D341Med (cell line): ENCODE results near the gene SMIM20.
"Not testable (repeated sequence)": the region's sequence is repeated elsewhere in the genome, so short reads cannot be mapped to it uniquely, and the experiment has no call there.

Experiments used
- DNase-seq: peaks from one replicate; pipeline ENCODE4 v3.0.0; 2012; ENCODE audit warnings: low spot score

The SMIM20 gene

DNA sequence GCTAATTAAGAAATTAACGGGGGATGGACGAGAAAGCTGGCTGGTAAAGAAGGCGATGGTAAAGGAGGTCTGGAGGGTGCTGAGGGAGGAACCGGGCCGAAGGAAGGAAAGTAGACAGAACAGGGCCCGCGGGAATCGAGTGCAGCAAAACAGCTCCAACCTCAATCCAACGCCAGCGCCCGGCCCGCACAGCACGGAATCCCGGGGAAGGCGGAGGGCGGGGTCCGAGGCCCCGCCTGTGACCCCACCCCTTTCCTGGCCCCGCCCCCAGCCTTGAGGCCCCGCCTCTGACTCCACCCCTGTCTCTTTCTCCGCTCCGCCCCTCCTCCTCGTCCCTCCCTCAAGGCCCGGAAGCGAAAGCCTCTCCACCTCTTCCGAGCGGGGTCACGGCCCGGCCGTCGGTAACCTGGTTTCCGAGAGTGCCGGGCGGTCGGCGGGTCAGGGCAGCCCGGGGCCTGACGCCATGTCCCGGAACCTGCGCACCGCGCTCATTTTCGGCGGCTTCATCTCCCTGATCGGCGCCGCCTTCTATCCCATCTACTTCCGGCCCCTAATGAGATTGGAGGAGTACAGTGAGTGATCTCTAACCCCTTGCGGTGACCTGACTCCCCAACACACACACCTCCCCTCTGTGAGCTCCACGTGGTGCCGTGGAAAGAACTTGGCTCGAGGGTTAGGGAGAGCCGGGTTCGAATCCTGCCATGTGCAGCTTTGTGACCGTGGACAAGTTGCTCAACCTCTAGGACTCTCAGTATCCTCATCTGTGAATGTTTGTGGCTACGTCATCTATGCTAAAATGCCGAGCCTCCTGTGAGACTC, at the start of gene SMIM20:
SMIM20 (plus strand) TSS at position 370 of the 819 bp plus-strand sequence; CDS start at position 464, 94 bp downstream.
- DNase-seq: peak; percentile 95

DNA sequence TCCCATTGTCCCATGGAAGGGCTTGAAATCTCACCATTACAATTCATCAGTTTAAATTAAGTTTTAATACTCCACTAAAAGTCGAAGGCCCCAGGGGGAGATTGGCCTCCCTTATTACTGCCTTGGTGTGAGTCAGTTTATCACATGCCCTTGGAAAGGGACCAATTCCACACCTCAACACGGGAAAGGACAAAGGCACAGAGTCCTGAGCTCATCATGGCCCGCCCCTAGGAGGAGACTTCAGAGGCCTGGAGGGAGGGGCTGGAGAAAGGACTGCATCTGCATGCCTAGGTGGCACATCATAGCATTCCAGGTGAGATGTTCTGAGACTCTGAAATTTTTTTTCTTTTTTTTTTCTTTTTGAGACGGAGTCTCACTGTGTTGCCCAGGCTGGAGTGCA, 48.4 kb upstream of the SMIM20 start:
- no peak for DNase-seq

DNA sequence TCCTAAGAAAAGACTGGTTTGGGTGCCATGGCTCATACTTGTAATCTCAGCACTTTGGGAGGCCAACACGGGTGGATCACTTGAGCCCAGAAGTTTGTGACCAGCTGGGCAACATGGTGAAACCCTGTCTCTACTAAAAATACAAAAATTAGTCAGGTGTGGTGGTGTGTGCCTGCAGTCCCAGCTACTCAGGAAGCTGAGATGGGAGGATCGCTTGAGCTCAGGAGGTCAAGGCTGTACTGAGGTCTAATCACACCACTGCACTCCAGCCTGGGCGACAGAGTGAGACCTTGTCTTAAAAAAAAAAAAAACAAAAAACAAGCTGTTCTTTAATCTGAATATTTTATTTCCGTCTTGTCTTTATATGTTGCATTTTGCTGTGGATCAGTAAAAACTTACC, 47.6 kb upstream of the SMIM20 start:
- DNase-seq: not testable (repeated sequence)

DNA sequence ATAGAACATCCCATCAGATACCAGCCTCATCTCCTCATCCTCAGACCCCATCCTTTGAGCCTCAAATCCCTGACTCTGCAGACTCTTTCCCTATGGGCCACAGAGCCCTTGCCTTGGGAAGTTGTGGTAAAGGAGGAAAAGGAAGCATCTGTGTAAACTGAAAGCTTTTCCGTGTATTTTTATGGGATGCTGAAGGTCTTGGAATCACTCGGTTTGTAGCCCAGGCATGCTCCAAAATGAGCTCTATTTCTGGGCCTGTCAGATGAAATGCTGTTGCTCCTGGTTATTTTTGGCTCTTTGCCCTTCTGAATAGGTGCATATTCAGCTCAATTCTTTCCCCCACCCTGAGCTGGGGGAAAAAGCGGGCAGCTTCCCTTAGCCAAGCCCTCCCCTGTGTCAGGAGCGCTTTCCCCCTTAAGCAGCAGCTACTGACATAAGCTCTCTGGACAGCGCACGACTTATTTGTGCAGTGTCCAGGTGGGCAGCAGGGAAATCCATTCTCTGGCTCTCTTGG, 46.2 kb upstream of the SMIM20 start:
- DNase-seq: no peak

DNA sequence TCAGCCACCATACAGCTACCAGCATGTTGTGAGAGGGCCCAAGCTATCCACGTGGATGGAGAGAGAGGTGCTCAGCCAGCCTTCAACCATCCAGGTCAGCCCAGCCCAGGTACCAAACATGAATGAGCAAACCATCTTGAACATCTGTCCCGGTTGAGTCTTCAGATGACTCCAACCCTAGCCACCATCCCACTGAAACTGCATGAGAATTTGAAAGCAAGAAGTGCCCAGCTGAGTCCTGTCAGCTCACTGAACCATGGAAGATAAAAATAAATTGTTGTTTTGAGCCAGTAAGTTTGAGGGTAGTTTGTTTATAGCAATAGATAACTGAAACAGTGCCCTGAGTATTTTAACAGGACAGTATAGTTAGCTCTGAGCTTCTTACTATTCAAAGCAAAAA, 43.9 kb upstream of the SMIM20 start:
- DNase-seq: no peak

DNA sequence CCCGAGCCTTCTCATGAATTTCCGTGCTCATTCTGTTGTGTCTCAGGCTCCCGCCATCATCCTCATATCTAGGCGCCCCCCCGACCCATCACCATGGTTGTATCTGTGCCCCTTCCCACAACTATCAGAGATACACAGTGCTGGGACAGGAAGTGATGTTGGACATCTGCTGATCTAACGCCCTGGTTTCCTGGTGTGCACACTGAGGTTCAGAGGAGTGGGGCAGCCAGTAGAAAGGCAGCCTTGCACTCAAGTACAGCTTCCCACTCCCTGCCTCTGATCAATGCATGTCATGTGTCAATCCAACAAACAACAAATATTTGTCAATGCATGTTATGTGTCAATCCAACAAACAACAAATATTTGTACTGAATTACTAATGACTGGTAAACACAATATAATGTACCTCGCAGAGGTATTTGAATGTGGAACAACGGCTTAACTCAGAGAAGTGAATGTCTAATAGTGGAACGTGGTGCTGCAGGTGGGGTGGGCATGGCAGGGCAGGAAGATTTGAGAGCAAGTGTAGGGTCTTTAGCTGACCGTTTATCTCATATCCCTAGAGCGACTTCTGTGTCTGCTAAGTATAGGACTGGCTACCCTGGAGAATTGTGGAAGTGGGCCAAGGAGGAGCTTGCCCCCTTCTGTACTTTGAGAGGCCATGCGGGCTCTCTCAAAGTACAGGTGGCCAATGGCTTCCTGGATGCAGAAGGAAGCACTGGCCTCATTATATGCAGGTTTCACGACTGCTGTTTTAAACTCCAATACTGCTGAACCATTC, 41.0 kb upstream of the SMIM20 start:
- DNase-seq: no peak

DNA sequence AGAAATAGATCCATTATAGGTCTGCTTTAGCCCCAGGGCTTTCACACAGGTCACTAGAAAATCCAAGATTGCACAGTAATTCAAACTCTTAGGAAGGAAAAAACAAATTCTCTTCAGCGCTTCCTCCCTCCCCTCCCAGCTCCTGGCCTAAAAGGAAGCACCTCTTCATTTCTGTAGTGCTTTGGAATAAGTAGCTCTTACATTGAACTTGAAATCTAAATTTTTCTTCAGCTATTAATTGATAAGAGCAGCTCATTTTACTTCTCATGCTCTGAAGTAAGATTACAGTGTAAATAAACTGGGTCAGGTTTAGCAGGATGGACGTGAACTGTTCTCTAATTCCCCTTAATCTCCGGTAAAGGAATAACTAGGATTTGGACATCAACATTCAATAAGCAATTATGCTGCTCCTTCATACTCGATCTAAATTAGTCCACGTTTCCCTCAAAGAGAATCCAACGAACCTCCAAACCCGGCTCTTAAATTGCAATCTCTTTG, 40.3 kb upstream of the SMIM20 start:
- no peak for DNase-seq

DNA sequence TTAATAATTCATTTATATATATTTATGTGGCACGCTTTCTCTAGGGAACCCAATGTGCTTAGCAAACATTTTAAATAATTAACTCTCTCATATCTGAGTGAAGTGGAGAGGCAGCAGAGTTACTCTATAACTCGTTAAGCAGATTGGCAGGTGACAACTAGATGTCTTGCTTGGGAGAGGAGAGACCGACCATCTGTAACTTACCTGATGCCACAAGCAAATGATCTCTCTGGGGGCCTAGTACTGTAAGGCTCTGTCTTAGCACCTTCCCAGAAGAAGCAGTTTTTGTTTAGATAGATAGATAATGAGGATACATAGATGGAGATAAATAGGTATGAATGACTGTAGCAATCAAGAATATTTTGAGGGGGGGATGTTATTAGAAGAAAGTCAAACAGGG, 39.4 kb upstream of the SMIM20 start:
- no peak for DNase-seq

DNA sequence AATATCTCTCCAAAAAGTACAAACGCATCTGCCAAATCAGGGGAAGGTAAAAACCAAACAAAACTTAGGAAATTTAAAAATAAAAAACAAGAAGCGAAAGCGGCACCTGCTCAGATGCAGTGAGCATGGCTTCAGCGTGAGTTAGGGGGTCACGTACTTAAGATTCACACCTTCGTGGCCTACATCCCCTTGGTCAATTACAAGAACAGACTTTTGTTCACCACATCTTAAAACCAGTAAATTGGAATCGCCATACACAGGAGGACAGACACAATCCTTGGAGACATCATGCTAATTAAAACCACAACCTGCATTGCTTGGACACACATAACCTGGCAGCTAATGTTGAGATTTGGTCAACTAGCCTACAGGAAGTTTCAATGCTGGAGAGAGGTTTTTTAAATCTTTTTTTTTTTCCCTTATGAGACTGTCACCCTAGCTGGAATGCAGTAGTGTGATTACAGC, 38.7 kb upstream of the SMIM20 start:
- no peak for DNase-seq

DNA sequence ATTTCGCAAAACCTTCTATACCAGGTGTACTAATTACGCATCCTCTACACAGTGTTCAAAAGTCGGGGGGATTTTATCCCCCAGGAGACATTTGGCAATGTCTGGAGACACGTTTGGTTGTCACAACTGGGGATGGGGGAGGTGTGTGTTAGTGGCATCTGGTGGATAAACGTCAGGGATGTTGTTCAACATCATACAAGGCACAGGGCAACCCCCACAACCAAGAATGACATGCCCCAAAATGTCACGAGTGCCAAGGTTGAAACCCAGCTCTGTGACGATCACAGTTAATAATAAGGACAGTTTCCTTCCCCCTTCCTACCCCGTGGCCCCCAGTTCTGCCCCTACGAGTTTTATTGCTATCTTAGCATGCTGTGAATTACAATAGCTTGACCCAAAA, 35.3 kb upstream of the SMIM20 start:
- no peak for DNase-seq

DNA sequence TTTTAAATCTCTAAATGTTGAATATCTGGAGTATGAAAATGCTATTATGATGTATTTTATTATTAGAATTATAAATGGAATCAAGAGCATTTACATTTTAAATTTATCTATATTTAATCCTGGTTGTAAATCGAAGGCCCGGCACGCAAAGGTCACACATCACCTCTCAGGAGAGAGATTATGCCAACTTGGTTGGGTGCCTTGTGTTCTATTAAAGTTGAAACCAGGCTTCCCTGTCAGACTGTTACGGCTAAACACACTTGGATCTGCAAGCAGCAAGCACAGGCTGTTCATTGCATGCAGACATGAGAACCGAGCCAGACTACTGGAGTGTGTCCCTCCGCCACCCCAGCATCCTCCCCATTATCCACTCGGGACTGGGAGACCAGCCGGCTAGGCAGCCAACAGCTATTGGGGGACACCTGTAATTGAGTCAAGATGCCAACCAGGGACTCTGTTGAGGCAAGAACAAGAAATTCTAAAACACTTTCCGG, 34.9 kb upstream of the SMIM20 start:
- no peak for DNase-seq

DNA sequence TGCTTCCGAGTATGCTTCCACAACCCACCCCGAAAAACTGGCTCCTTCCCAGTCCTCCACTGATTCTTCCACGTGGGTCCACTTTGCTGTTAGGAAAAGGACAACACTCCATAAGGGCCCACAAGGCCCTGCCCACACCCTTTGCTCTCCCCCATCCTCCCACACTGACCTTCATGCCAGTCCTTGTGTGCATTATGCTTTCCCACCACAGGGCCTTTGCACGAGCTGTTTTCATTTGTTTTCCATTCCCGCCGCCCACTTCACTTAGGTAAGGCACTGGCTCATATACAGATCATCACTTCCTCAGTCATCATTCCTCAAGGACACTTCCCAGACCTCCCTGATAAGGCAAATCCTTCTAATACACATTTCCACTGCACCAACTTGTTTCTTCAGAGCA, 34.4 kb upstream of the SMIM20 start:
- DNase-seq: no peak

DNA sequence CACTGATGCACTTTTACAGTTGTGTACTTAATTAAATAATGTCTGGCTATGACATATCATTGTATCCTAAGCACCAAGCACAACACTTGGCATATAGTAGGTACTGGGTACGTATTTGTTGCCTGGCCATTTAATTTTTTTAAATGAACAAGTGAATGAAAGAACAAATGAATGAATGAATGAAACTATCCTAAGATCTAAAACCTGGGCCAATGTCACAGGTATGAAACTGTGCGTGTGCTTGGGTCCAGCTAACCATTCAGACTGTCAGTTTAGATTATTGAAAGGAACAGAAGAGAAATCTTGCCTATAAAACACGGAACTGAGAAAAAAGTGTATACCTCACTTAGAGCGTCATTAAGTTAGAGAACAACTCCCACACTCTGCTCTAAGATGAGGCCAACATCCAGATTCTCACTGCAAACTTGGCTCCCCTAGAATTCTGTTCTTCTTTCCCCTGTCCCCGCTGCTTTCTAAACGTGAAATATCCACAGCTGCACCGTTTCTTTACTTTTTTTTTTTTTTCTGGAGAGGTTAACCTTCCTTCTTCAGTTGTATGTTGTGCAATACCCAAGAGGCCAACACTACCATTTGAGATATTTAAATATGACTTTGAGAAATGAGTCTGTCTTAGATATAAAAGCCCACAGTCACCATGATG, 33.9 kb upstream of the SMIM20 start:
- no peak for DNase-seq

DNA sequence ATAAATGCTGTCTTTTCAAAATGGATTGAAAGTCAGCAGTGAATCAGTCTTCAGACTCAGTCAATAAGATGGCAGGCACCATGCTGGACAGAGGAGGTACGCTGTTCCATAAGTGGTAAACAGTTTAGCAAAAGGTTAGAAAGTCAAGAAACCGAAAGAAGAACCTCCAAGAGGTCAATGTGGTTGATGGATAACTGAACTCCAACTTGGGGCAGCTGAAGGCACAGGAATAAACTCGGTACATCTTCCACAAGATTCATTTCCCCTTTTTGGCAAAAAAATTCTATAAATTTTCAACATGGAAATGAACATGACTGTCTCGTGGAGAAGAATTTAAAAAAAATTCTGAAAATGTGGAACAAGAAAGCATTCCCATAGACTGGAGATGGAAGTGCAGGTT, 32.8 kb upstream of the SMIM20 start:
- DNase-seq: no peak

DNA sequence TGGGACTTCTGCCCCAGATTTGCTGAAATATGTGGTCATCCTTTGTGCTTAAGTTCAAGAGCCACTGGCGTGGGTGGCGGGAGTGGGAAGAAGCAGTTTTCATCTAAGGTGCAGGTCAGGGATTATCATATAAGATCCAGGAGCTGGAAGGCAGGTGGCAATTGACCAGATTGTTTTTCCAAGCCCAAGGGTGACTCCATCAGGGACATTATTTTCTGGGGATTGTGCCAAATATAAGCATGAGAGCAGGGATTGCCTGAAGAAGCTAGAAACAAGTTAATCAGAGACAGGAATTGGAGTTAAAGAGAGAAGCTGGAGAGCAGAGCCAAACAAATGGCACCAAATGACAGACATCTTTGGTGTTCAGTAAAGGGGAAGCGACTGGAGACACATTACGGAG, 31.8 kb upstream of the SMIM20 start:
- DNase-seq: no peak

DNA sequence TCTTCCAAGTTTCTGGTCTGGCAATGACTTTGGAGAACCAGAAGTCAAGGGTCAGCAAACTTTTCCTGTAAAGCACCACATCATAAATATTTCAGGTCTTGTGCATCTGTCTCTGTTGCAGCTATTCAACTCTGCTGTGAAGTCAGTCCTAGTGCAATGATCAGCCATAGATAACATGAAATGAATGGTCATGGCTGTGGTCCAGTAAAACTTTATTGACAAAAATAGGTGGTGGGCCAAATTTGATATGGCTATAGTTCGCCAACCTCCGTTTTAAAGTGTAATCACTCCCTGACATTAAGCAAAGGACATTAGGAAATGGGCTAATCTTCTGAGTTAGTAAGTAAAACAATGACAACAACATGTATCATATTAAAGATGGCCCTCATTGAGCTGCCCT, 30.5 kb upstream of the SMIM20 start:
- no peak for DNase-seq

DNA sequence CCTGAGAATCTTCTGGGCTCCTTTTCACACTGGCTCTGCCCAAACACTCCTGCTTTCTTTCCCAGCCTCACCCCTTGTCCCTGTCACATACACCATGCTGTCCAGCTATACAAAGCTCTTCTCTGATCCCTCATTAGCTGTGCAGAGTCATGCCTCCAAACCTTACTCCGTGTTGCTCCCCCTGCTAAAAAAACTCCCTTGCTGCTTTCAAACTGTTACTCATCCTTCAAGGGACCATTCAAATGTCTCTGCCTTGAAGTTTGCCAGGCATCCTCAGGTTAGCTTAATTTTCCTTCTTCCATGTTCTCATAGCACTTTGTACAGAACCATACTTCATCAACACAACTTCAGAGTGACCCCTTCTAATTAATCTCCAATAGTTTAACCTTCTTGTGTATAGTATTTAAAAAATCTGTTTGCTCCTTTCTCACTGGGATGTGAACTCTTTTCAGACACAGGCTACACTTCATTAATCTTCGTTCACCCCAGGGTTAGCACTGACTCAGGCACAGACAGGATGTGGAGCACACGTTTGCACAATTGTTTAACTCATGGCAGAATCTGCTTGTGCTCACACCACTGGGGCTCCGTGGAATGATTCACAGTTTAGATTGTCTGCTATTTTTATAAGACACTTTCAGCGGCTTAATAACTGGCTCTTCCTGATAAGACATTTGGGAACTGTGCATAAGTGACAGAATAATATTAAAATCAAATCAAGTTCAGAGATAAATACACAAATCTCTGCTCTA, 29.8 kb upstream of the SMIM20 start:
- DNase-seq: no peak

DNA sequence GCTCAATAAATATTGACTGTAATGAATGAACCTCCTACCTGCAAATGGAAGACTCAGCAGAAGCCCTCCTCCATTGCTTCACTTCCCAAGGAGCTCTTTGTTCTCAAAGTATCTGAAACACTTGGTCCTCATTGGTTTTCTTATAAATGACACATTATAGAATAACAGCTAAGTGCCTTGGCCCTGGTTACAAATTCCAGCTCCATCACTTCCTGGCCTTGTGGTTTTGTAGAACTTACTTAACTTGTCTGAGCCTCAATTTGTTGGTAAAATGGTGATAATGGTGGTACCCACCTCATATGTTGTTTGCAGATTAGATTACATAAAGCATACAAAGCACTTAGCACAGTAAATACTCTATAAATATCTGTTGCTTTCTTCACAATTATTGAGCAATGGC, 25.2 kb upstream of the SMIM20 start:
- DNase-seq: no peak

DNA sequence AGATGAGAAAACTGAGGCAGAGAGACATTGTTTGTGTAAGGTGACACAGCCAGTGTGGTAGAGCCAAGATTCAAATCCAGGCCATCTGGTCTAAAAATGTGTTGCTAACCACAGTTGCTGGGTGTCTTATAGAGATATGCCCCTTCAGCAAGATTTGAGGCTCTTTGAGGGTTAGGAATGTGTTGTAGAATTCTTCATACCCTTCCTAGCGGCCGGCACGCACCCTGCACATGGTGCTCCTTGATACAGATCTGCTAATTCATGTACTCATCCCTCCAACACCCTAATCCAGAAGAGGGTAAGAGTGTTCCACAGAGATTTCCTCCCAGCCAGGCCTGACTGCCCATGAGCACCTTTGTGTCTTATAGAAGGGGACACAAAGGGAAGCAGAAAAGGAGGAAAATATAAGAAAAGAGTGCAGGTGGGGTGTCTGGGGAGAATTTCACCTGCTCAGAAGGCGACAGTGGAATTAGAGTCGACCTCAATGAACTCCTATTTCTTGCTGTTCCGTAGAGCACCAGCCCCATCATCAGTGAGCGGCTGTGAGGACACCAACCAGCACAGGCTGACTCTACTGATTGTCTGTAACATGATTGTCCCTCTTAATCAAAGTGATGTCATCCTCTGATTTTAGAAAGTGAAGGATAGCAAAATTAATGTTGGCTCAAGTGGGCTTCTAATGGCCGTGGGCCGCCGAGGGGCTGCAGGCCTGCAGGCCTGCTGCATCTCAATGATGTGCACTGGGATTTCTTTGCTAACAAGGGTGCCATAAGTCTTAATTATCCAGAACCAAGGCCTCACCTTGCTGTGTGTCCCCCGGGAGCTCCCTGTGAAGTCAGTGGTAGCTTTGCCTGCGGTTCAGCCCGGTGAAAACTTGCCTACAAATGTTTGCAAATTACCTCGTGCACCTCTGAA, 24.2 kb upstream of the SMIM20 start:
- no peak for DNase-seq
